ENCODE results near the gene EXOSC1. TPM values are rescaled to one million over a fixed set of nuclear protein-coding genes. Genes with fewer than 3 reads are reported as not detected.

The EXOSC1 gene
- total and polyA plus RNA-seq, 2 of the 13 experiments (the other 11 are each of a cell fraction or from before 2014, with no cell fraction given): 36.3 to 39.9 TPM

DNA sequence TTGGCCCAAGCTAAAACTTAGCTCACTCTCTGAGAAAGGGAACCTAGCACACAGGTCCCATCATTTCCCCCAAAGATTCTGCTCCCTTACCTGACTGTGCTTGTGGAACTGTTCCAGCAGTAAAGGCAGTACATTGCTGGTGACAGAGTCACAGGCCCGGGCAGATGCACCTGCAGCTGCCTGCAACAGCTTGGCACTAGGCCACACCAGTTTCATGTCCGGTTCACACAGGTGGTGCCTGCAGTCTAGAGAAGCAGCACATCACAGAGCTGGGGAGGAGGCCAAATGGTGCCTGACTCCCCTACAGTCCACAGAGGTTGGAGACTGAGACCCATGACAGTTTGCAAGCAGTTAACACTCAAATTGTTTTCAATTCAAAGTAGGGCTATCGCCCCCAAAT lies 22.4 kb upstream of the EXOSC1 start:
- Histone ChIP-seq H3K4me1 (ENCODE audit: insufficient read depth, low read length) (peaks cover 25% of the 10 kb centered on the region), H2AFZ (ENCODE audit: low read length) (no peak overlapping the region), H3K9me3 (ENCODE audit: low read length) (no peaks in the 10 kb centered on the region), H3K36me3 (replicated peaks in 1 of 2; ENCODE audit: control insufficient read depth in 1 of 2, insufficient read depth in 2 of 2, low read length in 2 of 2) (peaks cover 38 to 72% of the 10 kb centered on the region in 2 experiments), H3K27ac (ENCODE audit: extremely low read length, insufficient read depth, low read length) (no peak overlapping the region), H3K9ac (ENCODE audit: insufficient read depth, low read depth, low read length) (no peak overlapping the region), H3K79me2 (ENCODE audit: insufficient read depth, low read length) (no peaks in the 10 kb centered on the region), H3K4me2 (ENCODE audit: low read depth, low read length) (no peak overlapping the region), H4K20me1 (ENCODE audit: insufficient read depth, low read length) (no peaks in the 10 kb centered on the region), H3K4me3 (replicated peaks in 1 of 3; ENCODE audit: insufficient read depth in 1 of 3, low read depth in 2 of 3, low read length in 3 of 3) (no peak overlapping the region), H3K27me3 (ENCODE audit: control insufficient read depth in 1 of 2, insufficient read depth in 2 of 2, low read length in 2 of 2) (no peaks in the 10 kb centered on the region)
- CTCF ChIA-PET (ENCODE audit: low intra/inter-chr PET ratio, low total read pairs): no interaction called here
- no peak for DNase-seq (ENCODE audit: low spot score)
- in situ Hi-C loops (cut with HindIII; ENCODE audit: extremely low pct_ligation_motif_present, low pct_unique_long_range_greater_than_20kb): no loop called here
- no peak for FAIRE-seq
- no TSS peak for BruUV-seq (replicated peaks)
- POLR2A ChIA-PET: no interaction called here
- intact Hi-C loops (cut with micrococcal nuclease; ENCODE audit: unreplicated experiment): no loop called here
- 92% methylated on average over 1 of the region's 3 CpGs for WGBS (ENCODE audit: low lambda C conversion rate)
- no peak for ATAC-seq
- TF ChIP-seq SSRP1 (CRISPR knock-in tag; IDR thresholded peaks at IDR 0.05) (no peak), HOXA9 (CRISPR knock-in tag; IDR thresholded peaks at IDR 0.05; ENCODE audit: borderline replicate concordance) (no peak), RAD21 (CRISPR knock-in tag; IDR thresholded peaks at IDR 0.05) (no peak), ZNF17 (CRISPR knock-in tag; IDR thresholded peaks at IDR 0.05) (no peak), REL (CRISPR knock-in tag; conservative IDR thresholded peaks at IDR 0.05) (no peak), SIX1 (CRISPR knock-in tag; IDR thresholded peaks at IDR 0.05; ENCODE audit: borderline replicate concordance) (no peak), ZNF225 (CRISPR knock-in tag; IDR thresholded peaks at IDR 0.05) (no peak), NFIC (IDR thresholded peaks at IDR 0.05; ENCODE audit: low read length) (no peak), ZNF670 (CRISPR knock-in tag; IDR thresholded peaks at IDR 0.05; ENCODE audit: borderline replicate concordance) (no peak), ZNF816 (CRISPR knock-in tag; IDR thresholded peaks at IDR 0.05; ENCODE audit: borderline replicate concordance) (no peak), GZF1 (CRISPR knock-in tag; IDR thresholded peaks at IDR 0.05) (no peak), KLF11 (CRISPR knock-in tag; IDR thresholded peaks at IDR 0.05) (no peak), ZMAT3 (CRISPR knock-in tag; conservative IDR thresholded peaks at IDR 0.05) (no peak), ASH2L (IDR thresholded peaks at IDR 0.05; ENCODE audit: insufficient read length, low read depth, low read length) (no peak), TEAD3 (CRISPR knock-in tag; optimal IDR thresholded peaks at IDR 0.05; ENCODE audit: borderline replicate concordance) (no peak)
- TF ChIP-seq, protein P1, sequence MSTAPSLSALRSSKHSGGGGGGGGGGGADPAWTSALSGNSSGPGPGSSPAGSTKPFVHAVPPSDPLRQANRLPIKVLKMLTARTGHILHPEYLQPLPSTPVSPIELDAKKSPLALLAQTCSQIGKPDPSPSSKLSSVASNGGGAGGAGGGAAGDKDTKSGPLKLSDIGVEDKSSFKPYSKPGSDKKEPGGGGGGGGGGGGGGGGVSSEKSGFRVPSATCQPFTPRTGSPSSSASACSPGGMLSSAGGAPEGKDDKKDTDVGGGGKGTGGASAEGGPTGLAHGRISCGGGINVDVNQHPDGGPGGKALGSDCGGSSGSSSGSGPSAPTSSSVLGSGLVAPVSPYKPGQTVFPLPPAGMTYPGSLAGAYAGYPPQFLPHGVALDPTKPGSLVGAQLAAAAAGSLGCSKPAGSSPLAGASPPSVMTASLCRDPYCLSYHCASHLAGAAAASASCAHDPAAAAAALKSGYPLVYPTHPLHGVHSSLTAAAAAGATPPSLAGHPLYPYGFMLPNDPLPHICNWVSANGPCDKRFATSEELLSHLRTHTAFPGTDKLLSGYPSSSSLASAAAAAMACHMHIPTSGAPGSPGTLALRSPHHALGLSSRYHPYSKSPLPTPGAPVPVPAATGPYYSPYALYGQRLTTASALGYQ (CRISPR knock-in tag; IDR thresholded peaks at IDR 0.05): no peak
- TF ChIP-seq, protein P2, sequence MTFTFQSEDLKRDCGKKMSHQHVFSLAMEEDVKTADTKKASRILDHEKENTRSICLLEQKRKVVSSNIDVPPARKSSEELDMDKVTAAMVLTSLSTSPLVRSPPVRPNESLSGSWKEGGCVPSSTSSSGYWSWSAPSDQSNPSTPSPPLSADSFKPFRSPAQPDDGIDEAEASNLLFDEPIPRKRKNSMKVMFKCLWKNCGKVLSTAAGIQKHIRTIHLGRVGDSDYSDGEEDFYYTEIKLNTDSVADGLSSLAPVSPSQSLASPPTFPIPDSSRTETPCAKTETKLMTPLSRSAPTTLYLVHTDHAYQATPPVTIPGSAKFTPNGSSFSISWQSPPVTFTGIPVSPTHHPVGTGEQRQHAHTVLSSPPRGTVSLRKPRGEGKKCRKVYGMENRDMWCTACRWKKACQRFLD (CRISPR knock-in tag; IDR thresholded peaks at IDR 0.05; ENCODE audit: borderline replicate concordance): no peak
- TF ChIP-seq, protein P3, sequence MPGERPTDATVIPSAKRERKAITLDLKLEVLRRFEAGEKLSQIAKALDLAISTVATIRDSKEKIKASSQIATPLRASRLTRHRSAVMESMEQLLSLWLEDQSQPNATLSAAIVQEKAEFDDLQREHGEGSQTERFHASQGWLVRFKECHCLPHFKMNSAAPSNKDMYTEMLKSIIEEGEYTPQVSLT (CRISPR knock-in tag; IDR thresholded peaks at IDR 0.05; ENCODE audit: borderline replicate concordance, low read depth): no peak
- TF ChIP-seq, protein P4, sequence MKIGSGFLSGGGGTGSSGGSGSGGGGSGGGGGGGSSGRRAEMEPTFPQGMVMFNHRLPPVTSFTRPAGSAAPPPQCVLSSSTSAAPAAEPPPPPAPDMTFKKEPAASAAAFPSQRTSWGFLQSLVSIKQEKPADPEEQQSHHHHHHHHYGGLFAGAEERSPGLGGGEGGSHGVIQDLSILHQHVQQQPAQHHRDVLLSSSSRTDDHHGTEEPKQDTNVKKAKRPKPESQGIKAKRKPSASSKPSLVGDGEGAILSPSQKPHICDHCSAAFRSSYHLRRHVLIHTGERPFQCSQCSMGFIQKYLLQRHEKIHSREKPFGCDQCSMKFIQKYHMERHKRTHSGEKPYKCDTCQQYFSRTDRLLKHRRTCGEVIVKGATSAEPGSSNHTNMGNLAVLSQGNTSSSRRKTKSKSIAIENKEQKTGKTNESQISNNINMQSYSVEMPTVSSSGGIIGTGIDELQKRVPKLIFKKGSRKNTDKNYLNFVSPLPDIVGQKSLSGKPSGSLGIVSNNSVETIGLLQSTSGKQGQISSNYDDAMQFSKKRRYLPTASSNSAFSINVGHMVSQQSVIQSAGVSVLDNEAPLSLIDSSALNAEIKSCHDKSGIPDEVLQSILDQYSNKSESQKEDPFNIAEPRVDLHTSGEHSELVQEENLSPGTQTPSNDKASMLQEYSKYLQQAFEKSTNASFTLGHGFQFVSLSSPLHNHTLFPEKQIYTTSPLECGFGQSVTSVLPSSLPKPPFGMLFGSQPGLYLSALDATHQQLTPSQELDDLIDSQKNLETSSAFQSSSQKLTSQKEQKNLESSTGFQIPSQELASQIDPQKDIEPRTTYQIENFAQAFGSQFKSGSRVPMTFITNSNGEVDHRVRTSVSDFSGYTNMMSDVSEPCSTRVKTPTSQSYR (CRISPR knock-in tag; IDR thresholded peaks at IDR 0.05; ENCODE audit: borderline replicate concordance): no peak

Data from HepG2 (cell line).